ENCODE data around the gene ARHGAP33.

DNA sequence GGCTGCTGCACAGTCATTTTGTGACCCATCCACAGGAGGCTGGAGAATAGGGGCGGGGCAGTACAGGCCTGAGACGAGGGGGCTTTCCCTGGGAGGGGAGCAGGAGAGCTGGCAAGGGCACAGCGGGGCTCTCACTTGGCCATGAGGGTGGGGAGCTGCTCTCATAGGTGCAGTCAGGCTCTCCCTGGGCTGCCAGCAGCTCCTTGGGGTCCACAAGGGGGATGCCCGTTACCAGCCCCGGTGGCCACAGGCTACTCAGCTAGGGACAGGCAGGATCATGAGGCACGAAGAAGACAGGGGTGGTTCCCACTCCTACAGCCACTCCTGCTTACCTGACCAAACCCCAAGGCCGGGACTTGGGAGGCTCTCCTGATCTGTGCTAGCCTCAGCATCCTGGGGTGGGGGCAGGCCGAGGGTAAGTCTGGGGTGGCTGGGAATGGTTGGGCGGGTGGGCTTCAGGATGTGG is 16.5 kb downstream of the ARHGAP33 start:
- TF ChIP-seq CTCF (IDR thresholded peaks at IDR 0.05) (no peak), JUN (CRISPR knock-in tag; IDR thresholded peaks at IDR 0.05) (no peak), ATF6 (CRISPR knock-in tag; IDR thresholded peaks at IDR 0.05) (no peak), ZNF232 (CRISPR knock-in tag; IDR thresholded peaks at IDR 0.05) (no peak), CBFB (CRISPR knock-in tag; IDR thresholded peaks at IDR 0.05; ENCODE audit: low read depth) (no peak), MXD4 (CRISPR knock-in tag; IDR thresholded peaks at IDR 0.05; ENCODE audit: borderline replicate concordance) (no peak), NFE2L1 (CRISPR knock-in tag; IDR thresholded peaks at IDR 0.05) (no peak), ZNF138 (CRISPR knock-in tag; conservative IDR thresholded peaks at IDR 0.05) (no peak), ZMAT4 (CRISPR knock-in tag; IDR thresholded peaks at IDR 0.05) (no peak), MAX (CRISPR knock-in tag; IDR thresholded peaks at IDR 0.05) (no peak), TEAD1 (CRISPR knock-in tag; IDR thresholded peaks at IDR 0.05) (no peak), NR2C2 (CRISPR knock-in tag; IDR thresholded peaks at IDR 0.05) (no peak), SP1 (CRISPR knock-in tag; conservative IDR thresholded peaks at IDR 0.05) (no peak)
- TF ChIP-seq, protein P1, sequence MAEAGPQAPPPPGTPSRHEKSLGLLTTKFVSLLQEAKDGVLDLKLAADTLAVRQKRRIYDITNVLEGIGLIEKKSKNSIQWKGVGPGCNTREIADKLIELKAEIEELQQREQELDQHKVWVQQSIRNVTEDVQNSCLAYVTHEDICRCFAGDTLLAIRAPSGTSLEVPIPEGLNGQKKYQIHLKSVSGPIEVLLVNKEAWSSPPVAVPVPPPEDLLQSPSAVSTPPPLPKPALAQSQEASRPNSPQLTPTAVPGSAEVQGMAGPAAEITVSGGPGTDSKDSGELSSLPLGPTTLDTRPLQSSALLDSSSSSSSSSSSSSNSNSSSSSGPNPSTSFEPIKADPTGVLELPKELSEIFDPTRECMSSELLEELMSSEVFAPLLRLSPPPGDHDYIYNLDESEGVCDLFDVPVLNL (CRISPR knock-in tag; IDR thresholded peaks at IDR 0.05; ENCODE audit: borderline replicate concordance, low read depth) = no peak

All from WTC11 (cell line).